ENCODE data around the gene RASSF1. TPM values are rescaled to one million over a fixed set of nuclear protein-coding genes. Genes with fewer than 3 reads are reported as not detected.
A peak's percentile ranks its signal among the peaks of the same experiment; 100 is the strongest.

Gene RASSF1
- total and polyA plus RNA-seq, 2 donors (not counting 3 experiments of a cell fraction or from before 2014, with no cell fraction given), result 31.9 to 59.7 TPM

DNA sequence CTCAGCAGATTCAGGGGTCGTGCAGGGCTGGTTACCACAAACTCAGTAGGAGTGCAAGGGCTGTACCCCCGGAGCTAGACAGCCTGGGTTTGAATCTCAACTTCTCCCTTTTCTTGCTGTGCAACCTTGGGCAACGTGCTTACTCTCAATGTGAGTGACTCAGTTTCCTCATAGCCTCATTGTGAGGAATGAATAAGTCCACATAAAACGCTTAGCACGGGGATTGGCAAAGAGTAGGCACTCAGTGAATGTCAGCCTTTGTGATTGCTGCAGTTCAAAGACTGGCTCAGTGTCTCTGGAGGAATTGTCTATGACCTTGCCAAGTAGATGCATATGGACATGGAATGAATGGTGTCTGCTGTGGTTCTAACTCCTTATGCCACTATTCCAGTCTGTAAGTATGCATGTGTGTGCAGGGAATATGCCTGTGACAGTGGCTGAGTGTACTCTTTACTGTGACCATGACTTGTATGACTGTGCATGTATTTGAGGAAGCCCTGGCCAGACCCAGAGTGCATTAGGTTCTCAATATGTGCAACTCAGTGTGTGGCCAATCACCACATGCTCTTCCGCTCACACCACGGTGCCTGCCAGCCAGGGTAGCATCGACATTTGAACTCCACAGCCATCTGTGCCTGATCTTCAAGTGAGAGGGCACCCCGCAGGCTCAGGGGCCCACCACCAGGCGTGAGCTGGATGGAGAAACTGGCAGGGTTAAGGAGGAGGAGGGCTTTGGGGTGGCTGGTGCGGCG lies 40.5 kb downstream of the RASSF1 start:
- peaks cover 25% of the 10 kb centered on the region for H3K4me1 ChIP-seq (ENCODE audit: control insufficient read depth, extremely low read depth, insufficient read depth, low read length)
- dilution Hi-C loops (cut with MboI; ENCODE audit: extremely low pct_ligation_motif_present, low sequenced_read_pairs), result no loop called here
- BruUV-seq (replicated peaks), result TSS peak; percentile 90
- peak overlapping the region; percentile 50 for H3K27ac ChIP-seq (ENCODE audit: insufficient read depth, low read depth, low read length)
- FAIRE-seq, result no peak
- TF ChIP-seq POLR2A (IDR thresholded peaks at IDR 0.05; ENCODE audit: low read depth, low read length) (no peak), EZH2 (IDR thresholded peaks at IDR 0.05; ENCODE audit: borderline replicate concordance, low read depth, low read length, severe bottlenecking) (no peak), FOS (IDR thresholded peaks at IDR 0.05; ENCODE audit: borderline replicate concordance, insufficient read depth, low read length) (peak; percentile 54)
- no peaks in the 10 kb centered on the region for H3K27me3 ChIP-seq (ENCODE audit: control insufficient read depth in 2 of 2, insufficient read depth in 2 of 2, low read length in 2 of 2)
- H3K9me3 ChIP-seq (replicated peaks; ENCODE audit: control insufficient read depth, insufficient read depth, low read length), result no peaks in the 10 kb centered on the region
- H3K4me2 ChIP-seq (ENCODE audit: insufficient read depth, low read length), result peak overlapping the region; percentile 42
- intact Hi-C loops (cut with micrococcal nuclease), result loop anchor here (1.0 to 2.0 kb wide), 4 partner anchors 23 to 59 kb away; partner anchors contain the start of gene TMEM115
- no peaks in the 10 kb centered on the region for H3K36me3 ChIP-seq (ENCODE audit: control insufficient read depth in 2 of 2, extremely low read depth in 1 of 2, insufficient read depth in 2 of 2, low read length in 2 of 2)
- H3K9ac ChIP-seq (replicated peaks; ENCODE audit: extremely low read depth, insufficient read depth, low read length), result peak overlapping the region; percentile 57
- no peaks in the 10 kb centered on the region for H3K79me2 ChIP-seq (ENCODE audit: control insufficient read depth, insufficient read depth, low read length)
- H3K4me3 ChIP-seq (replicated peaks in 1 of 3; ENCODE audit: insufficient read depth in 1 of 3, low read depth in 1 of 3, low read length in 3 of 3), result peak overlapping the region in 2 of 3 experiments; percentile 25 to 28
- H3K9me1 ChIP-seq (replicated peaks; ENCODE audit: control insufficient read depth, extremely low read depth, insufficient read depth, low read length), result no peaks in the 10 kb centered on the region
- DNase-seq (ENCODE audit: low read depth, low spot score), result no peak
- H4K20me1 ChIP-seq (replicated peaks; ENCODE audit: control insufficient read depth, extremely low read depth, insufficient read depth, low read length), result no peaks in the 10 kb centered on the region
- ChIA-PET CTCF (interaction anchor here (0.9 to 2.6 kb wide), 5 partner anchors 18 to 40 kb away, joined by 3 to 36 read pairs (median 4); partner anchors contain the start of genes HYAL2 and TUSC2), POLR2A (interaction anchor here (1.0 to 1.5 kb wide), 4 partner anchors 17 to 65 kb away, joined by 3 to 5 read pairs (median 3); no protein-coding TSS in a partner anchor)
- H2AFZ ChIP-seq (ENCODE audit: low read depth, low read length), result peak overlapping the region; percentile 12

DNA sequence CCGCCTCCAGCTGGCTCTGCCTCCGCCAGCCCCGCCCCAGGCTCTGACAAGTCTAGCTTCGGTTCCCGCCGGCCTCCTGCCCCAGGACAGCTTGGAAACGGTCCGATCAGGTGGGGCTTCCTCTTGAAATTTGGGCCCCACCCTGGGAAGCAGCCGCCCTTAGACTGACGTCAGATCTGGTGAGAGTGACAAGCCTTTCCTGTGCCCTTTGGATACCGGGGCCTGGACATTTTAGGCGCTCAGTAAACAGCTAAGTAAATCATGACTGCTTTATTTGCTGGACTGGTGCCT lies 41.1 kb downstream of the RASSF1 start:
- no peaks in the 10 kb centered on the region for H3K9me3 ChIP-seq (replicated peaks; ENCODE audit: control insufficient read depth, insufficient read depth, low read length)
- peak overlapping the region; percentile 42 for H3K4me2 ChIP-seq (ENCODE audit: insufficient read depth, low read length)
- H3K79me2 ChIP-seq (ENCODE audit: control insufficient read depth, insufficient read depth, low read length), result no peaks in the 10 kb centered on the region
- H3K4me1 ChIP-seq (ENCODE audit: control insufficient read depth, extremely low read depth, insufficient read depth, low read length), result peaks cover 25% of the 10 kb centered on the region
- ChIA-PET CTCF (interaction anchor here (0.9 to 2.6 kb wide), 6 partner anchors 18 to 74 kb away, joined by 3 to 36 read pairs (median 4); partner anchors contain the start of genes HYAL2 and TUSC2), POLR2A (interaction anchor here (1.0 to 1.5 kb wide), 4 partner anchors 18 to 64 kb away, joined by 3 to 5 read pairs (median 3); no protein-coding TSS in a partner anchor)
- no peak for FAIRE-seq
- H3K27ac ChIP-seq (ENCODE audit: insufficient read depth, low read depth, low read length), result peak overlapping the region; percentile 50
- BruUV-seq (replicated peaks), result no TSS peak
- dilution Hi-C loops (cut with MboI; ENCODE audit: extremely low pct_ligation_motif_present, low sequenced_read_pairs) (no loop called here), intact Hi-C loops (cut with micrococcal nuclease) (loop anchor here (1.0 to 2.0 kb wide), 4 partner anchors 24 to 59 kb away; partner anchors contain the start of gene TMEM115)
- DNase-seq (ENCODE audit: low read depth, low spot score), result no peak
- no peaks in the 10 kb centered on the region for H4K20me1 ChIP-seq (replicated peaks; ENCODE audit: control insufficient read depth, extremely low read depth, insufficient read depth, low read length)
- H3K36me3 ChIP-seq (ENCODE audit: control insufficient read depth in 2 of 2, extremely low read depth in 1 of 2, insufficient read depth in 2 of 2, low read length in 2 of 2), result no peaks in the 10 kb centered on the region
- no peaks in the 10 kb centered on the region for H3K27me3 ChIP-seq (ENCODE audit: control insufficient read depth in 2 of 2, insufficient read depth in 2 of 2, low read length in 2 of 2)
- H3K9ac ChIP-seq (replicated peaks; ENCODE audit: extremely low read depth, insufficient read depth, low read length), result peak overlapping the region; percentile 57
- TF ChIP-seq JUN (IDR thresholded peaks at IDR 0.05; ENCODE audit: borderline replicate concordance, insufficient read depth, insufficient read length, low read depth) (no peak), GATA2 (IDR thresholded peaks at IDR 0.05; ENCODE audit: insufficient read depth, insufficient read length, low read depth, low read length) (peak; percentile 7), POLR2AphosphoS5 (IDR thresholded peaks at IDR 0.05; ENCODE audit: insufficient read depth, low read depth, low read length) (no peak), FOS (IDR thresholded peaks at IDR 0.05; ENCODE audit: borderline replicate concordance, insufficient read depth, low read length) (no peak)
- TF ChIP-seq, protein P1, sequence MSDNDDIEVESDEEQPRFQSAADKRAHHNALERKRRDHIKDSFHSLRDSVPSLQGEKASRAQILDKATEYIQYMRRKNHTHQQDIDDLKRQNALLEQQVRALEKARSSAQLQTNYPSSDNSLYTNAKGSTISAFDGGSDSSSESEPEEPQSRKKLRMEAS (IDR thresholded peaks at IDR 0.05; ENCODE audit: insufficient read depth, insufficient read length), result no peak
- no peaks in the 10 kb centered on the region for H3K9me1 ChIP-seq (replicated peaks; ENCODE audit: control insufficient read depth, extremely low read depth, insufficient read depth, low read length)
- peak overlapping the region; percentile 12 for H2AFZ ChIP-seq (ENCODE audit: low read depth, low read length)
- H3K4me3 ChIP-seq (replicated peaks in 1 of 3; ENCODE audit: insufficient read depth in 1 of 3, low read depth in 1 of 3, low read length in 3 of 3), result peak overlapping the region in 2 of 3 experiments; percentile 25 to 28

All from endothelial cell of umbilical vein (primary cell).